ENCODE data around the gene MAP3K12. TPM values are rescaled to one million over a fixed set of nuclear protein-coding genes. Genes with fewer than 3 reads are reported as not detected.

The MAP3K12 gene
- total RNA-seq, 4 donors from 2014 or later: 5.1 to 30.7 (median 24.6) TPM

- no peak for TF ChIP-seq CTCF (IDR thresholded peaks at IDR 0.05; ENCODE audit: low read depth)
Measured at GRCh38 chr12:53454707-53455106, 44.6 kb downstream of the MAP3K12 start.

GRCh38 chr12:53453953-53454640, 45.2 kb downstream of the MAP3K12 start:
- TF ChIP-seq CTCF (IDR thresholded peaks at IDR 0.05; ENCODE audit: low read depth): no peak

GRCh38 chr12:53452159-53453077, 46.8 kb downstream of the MAP3K12 start:
- TF ChIP-seq CTCF (IDR thresholded peaks at IDR 0.05; ENCODE audit: low read depth): no peak

GRCh38 chr12:53451661-53452158, 47.5 kb downstream of the MAP3K12 start, which contains the start of gene PCBP2:
TSS of gene PCBP2 (plus strand) at chr12:53452102. CDS start at chr12:53454801, 2,699 bp downstream.
- no peak for TF ChIP-seq CTCF (IDR thresholded peaks at IDR 0.05; ENCODE audit: low read depth)

GRCh38 chr12:53450936-53451335, 48.3 kb downstream of the MAP3K12 start:
- no peak for TF ChIP-seq CTCF (IDR thresholded peaks at IDR 0.05; ENCODE audit: low read depth)

- TF ChIP-seq CTCF (IDR thresholded peaks at IDR 0.05; ENCODE audit: low read depth): no peak
Measured at GRCh38 chr12:53443955-53444354, 55.3 kb downstream of the MAP3K12 start.
